CD14-positive monocyte (primary cell): ENCODE data around the gene IFT172. TPM values are rescaled to one million over a fixed set of nuclear protein-coding genes. Genes with fewer than 3 reads are reported as not detected.

ENCODE experiments used
- DNase-seq, 3 donors: peaks; one replicate each; pipeline ENCODE4 v3.0.0-alpha.2; 2011 to 2022
- H2AFZ ChIP-seq: 2 replicates; pipeline ENCODE4 v1.6.0; 2012; ENCODE audit warnings: mild to moderate bottlenecking, low read depth, low read length, inconsistent platforms; ENCODE audit not compliant: insufficient read depth, poor library complexity, severe bottlenecking
- H3K27ac ChIP-seq, 2 donors: 1 replicate in 1 of 2; 2 replicates in 1 of 2; pipeline ENCODE4 v1.5.1; 2012 to 2013; ENCODE audit warnings: low read length in 2 of 2, control low read depth in 1 of 2, inconsistent platforms in 1 of 2, low read depth in 1 of 2, mild to moderate bottlenecking in 1 of 2
- H3K27me3 ChIP-seq, 2 donors: one replicate each; pipeline versions ENCODE4 v1.6.0 to v1.6.1; 2011 to 2013; ENCODE audit warnings: low read length in 2 of 2; ENCODE audit not compliant: control insufficient read depth in 2 of 2, insufficient read depth in 2 of 2
- H3K36me3 ChIP-seq, 2 donors: replicated peaks in 1 of 2; 1 replicate in 1 of 2; 2 replicates in 1 of 2; pipeline versions ENCODE4 v1.5.1 to v1.6.1; 2012 to 2013; ENCODE audit warnings: low read length in 2 of 2, control low read depth in 1 of 2, inconsistent platforms in 1 of 2, mild to moderate bottlenecking in 1 of 2; ENCODE audit not compliant: insufficient read depth in 2 of 2, control insufficient read depth in 1 of 2
- H3K4me1 ChIP-seq, 2 donors: 1 replicate in 1 of 2; 2 replicates in 1 of 2; pipeline versions ENCODE4 v1.5.1 to v1.6.1; 2012 to 2013; ENCODE audit warnings: low read length in 2 of 2, control low read depth in 1 of 2, inconsistent platforms in 1 of 2, mild to moderate bottlenecking in 1 of 2, moderate library complexity in 1 of 2; ENCODE audit not compliant: insufficient read depth in 2 of 2, control insufficient read depth in 1 of 2
- H3K4me2 ChIP-seq: replicated peaks from 2 replicates; pipeline ENCODE3; 2012; ENCODE audit warnings: low read length, moderate library complexity, mild to moderate bottlenecking; ENCODE audit not compliant: poor library complexity, severe bottlenecking; ENCODE audit errors: extremely low read depth
- H3K4me3 ChIP-seq, 3 experiments: fragments of 200-600 bp in 1 of 3; sonication (generic) in 1 of 3; replicated peaks in 1 of 3; 1 replicate in 2 of 3; 2 replicates in 1 of 3; pipeline ENCODE4 v1.5.1; 2011 to 2013; ENCODE audit warnings: low read length in 3 of 3, mild to moderate bottlenecking in 3 of 3, control low read depth in 2 of 3, low read depth in 2 of 3, inconsistent platforms in 1 of 3, moderate library complexity in 1 of 3
- H3K79me2 ChIP-seq: 2 replicates; pipeline ENCODE4 v1.6.0; 2012; ENCODE audit warnings: mild to moderate bottlenecking, control low read depth, inconsistent platforms, low read length, moderate library complexity; ENCODE audit not compliant: insufficient read depth
- H3K9ac ChIP-seq: 2 replicates; pipeline ENCODE4 v1.6.0; 2017; ENCODE audit warnings: low read length, mild to moderate bottlenecking; ENCODE audit not compliant: insufficient read depth, poor library complexity, severe bottlenecking
- H3K9me3 ChIP-seq, 2 donors: replicated peaks in 1 of 2; 1 replicate in 1 of 2; 2 replicates in 1 of 2; pipeline versions ENCODE4 v1.5.1 to v1.6.1; 2012 to 2013; ENCODE audit warnings: low read length in 2 of 2, control low read depth in 1 of 2; ENCODE audit not compliant: control insufficient read depth in 1 of 2, insufficient read depth in 1 of 2
- H4K20me1 ChIP-seq: 2 replicates; pipeline ENCODE4 v1.6.0; 2012; ENCODE audit warnings: mild to moderate bottlenecking, low read length, control low read depth, moderate library complexity; ENCODE audit not compliant: insufficient read depth
- H3K27ac Mint-ChIP-seq, 7 donors: one replicate each; pipeline ENCODE4 v1.8.0; 2020; ENCODE audit warnings: mild to moderate bottlenecking in 7 of 7, mixed read lengths in 7 of 7, moderate library complexity in 6 of 7, inconsistent platforms in 2 of 7
- H3K27me3 Mint-ChIP-seq, 3 donors: one replicate each; pipeline ENCODE4 v1.8.0; 2021 to 2022; ENCODE audit warnings: low read depth in 3 of 3, mild to moderate bottlenecking in 3 of 3, mixed read lengths in 3 of 3, moderate library complexity in 3 of 3, inconsistent platforms in 1 of 3
- H3K36me3 Mint-ChIP-seq, 2 donors: one replicate each; pipeline ENCODE4 v1.8.0; 2020; ENCODE audit warnings: mixed read lengths in 2 of 2, inconsistent platforms in 1 of 2, mild to moderate bottlenecking in 1 of 2
- H3K4me1 Mint-ChIP-seq: one replicate; pipeline ENCODE4 v1.8.0; 2020; ENCODE audit warnings: mild to moderate bottlenecking, mixed read lengths
- H3K4me3 Mint-ChIP-seq, 2 donors: one replicate each; pipeline ENCODE4 v1.8.0; 2020; ENCODE audit warnings: mild to moderate bottlenecking in 2 of 2, mixed read lengths in 2 of 2, moderate library complexity in 1 of 2
- H3K9me3 Mint-ChIP-seq, 7 donors: one replicate each; pipeline ENCODE4 v1.8.0; 2020 to 2022; ENCODE audit warnings: mixed read lengths in 7 of 7, mild to moderate bottlenecking in 6 of 7, moderate library complexity in 6 of 7, inconsistent platforms in 2 of 7
- WGBS: methylation state at CpG from one replicate; pipeline ENCODE4 v1.1.5; 2013; ENCODE audit warnings: missing lambda C conversion rate; ENCODE audit not compliant: insufficient coverage; 5-methylcytosine and 5-hydroxymethylcytosine counted together
- intact Hi-C, 2 donors: fragments of 100-400 bp; cut with micrococcal nuclease; formaldehyde crosslinking; loops; one replicate each; pipeline versions ENCODE4 v1.15.0 to v1.15.1; 2023
- polyA plus RNA-seq, 3 donors: library from polyadenylated mRNA; depleted of rRNA in 1 of 3; unstranded in 2 of 3; stranded (reverse) in 1 of 3; fragments of 300-500 nt in 2 of 3; fragments of >200 nt in 1 of 3; fragmentation: Illumina TruSeq in 2 of 3; gene quantifications; 1 replicate in 2 of 3; 2 replicates in 1 of 3; pipeline ENCODE4 v1.2.3, GENCODE V29; 2012 to 2021
- TF ChIP-seq, protein P1 (sequence below): fragments of 200-600 bp; IDR thresholded peaks from one replicate; pipeline ENCODE4 v1.8.0; 2022; ENCODE audit warnings: antibody characterized with exemption, mild to moderate bottlenecking

The IFT172 gene
- polyA plus RNA-seq, 3 donors: 1.7 to 12.8 (median 3.6) TPM

DNA sequence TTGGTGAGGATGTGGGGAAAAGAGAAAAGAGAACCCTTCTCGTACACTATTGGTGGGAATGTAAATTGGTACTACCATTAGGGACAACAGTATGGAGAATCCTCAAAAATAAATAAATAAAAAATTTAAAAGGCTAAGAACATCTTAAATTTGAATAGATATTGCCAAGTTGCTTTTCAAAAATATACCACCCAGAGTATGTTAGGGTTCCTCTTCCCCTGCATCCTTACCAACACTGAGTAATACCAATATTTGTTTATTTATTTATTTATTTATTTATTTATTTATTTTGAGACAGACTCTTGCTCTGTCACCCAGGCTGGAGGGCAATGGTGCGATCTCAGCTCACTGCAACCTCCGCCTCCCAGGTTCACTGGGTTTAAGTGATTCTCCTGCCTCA, 66.6 kb downstream of the IFT172 start:
- Histone ChIP-seq H3K4me1 (peaks cover 3 to 7% of the 10 kb centered on the region in 2 donors), H3K27ac (no peak overlapping the region), H3K9me3 (no peaks in the 10 kb centered on the region), H2AFZ (no peak overlapping the region), H3K27me3 (no peaks in the 10 kb centered on the region), H3K4me3 (no peak overlapping the region), H3K79me2 (no peaks in the 10 kb centered on the region), H3K9ac (no peak overlapping the region), H3K4me2 (no peak overlapping the region), H4K20me1 (no peaks in the 10 kb centered on the region), H3K36me3 (no peaks in the 10 kb centered on the region)
- TF ChIP-seq, protein P1, sequence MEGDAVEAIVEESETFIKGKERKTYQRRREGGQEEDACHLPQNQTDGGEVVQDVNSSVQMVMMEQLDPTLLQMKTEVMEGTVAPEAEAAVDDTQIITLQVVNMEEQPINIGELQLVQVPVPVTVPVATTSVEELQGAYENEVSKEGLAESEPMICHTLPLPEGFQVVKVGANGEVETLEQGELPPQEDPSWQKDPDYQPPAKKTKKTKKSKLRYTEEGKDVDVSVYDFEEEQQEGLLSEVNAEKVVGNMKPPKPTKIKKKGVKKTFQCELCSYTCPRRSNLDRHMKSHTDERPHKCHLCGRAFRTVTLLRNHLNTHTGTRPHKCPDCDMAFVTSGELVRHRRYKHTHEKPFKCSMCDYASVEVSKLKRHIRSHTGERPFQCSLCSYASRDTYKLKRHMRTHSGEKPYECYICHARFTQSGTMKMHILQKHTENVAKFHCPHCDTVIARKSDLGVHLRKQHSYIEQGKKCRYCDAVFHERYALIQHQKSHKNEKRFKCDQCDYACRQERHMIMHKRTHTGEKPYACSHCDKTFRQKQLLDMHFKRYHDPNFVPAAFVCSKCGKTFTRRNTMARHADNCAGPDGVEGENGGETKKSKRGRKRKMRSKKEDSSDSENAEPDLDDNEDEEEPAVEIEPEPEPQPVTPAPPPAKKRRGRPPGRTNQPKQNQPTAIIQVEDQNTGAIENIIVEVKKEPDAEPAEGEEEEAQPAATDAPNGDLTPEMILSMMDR: no peak
- Mint-ChIP-seq H3K36me3 (no peaks in the 10 kb centered on the region), H3K27ac (no peak overlapping the region), H3K4me1 (peaks cover 6% of the 10 kb centered on the region), H3K4me3 (no peak overlapping the region), H3K27me3 (peaks cover 0 to 2% (median 2%) of the 10 kb centered on the region in 3 donors), H3K9me3 (peaks cover 0 to 4% (median 0%) of the 10 kb centered on the region in 7 donors)
- WGBS: 94% methylated on average over 2 of the region's 3 CpGs
- intact Hi-C loops: loop anchor here (10.0 kb wide), 1 partner anchor 162 kb away; the partner anchor contains the start of gene ZNF512 (in 2 of the 2)
- DNase-seq: no peak

DNA sequence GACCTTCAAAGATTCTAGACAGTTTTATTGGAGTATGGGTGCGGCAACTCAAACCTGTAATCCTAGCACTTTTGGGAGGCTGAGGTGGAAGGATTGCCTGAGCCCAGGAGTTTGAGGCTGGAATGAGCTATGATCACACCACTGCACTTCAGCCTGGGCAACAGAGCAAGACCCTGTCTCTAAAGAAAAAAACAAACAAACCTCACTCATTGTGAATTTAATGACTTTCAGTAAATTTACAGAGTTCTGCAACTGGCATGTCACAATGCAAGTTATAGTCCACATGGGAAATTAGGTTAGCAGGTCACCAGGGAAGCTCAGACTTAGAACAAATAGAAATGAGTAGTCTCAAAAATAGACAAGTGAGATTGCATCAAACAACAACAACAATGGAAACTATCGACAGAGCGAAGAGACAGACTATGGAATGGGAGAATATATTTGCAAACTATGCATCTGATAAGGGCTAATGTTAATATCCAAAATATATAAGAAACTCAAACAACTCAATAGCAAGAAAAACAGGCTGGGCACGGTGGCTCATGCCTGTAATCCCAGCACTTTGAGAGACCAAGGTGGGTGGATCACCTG, 67.8 kb downstream of the IFT172 start:
- Histone ChIP-seq H3K27me3 (no peaks in the 10 kb centered on the region), H3K4me2 (no peak overlapping the region), H3K79me2 (no peaks in the 10 kb centered on the region), H2AFZ (no peak overlapping the region), H3K9me3 (no peaks in the 10 kb centered on the region), H3K27ac (no peak overlapping the region), H3K9ac (no peak overlapping the region), H4K20me1 (no peaks in the 10 kb centered on the region), H3K4me3 (no peak overlapping the region), H3K36me3 (no peaks in the 10 kb centered on the region), H3K4me1 (no peaks in the 10 kb centered on the region)
- Mint-ChIP-seq H3K27me3 (peaks cover 0 to 2% (median 2%) of the 10 kb centered on the region in 3 donors), H3K4me1 (no peaks in the 10 kb centered on the region), H3K27ac (no peak overlapping the region), H3K36me3 (no peaks in the 10 kb centered on the region), H3K4me3 (no peak overlapping the region), H3K9me3 (peaks cover 0 to 3% (median 0%) of the 10 kb centered on the region in 7 donors)
- intact Hi-C loops: loop anchor here (10.0 kb wide), 1 partner anchor 163 kb away; the partner anchor contains the start of gene ZNF512 (in 2 of the 2)
- no peak for DNase-seq
- 90% methylated on average over 2 of the region's 4 CpGs for WGBS
- TF ChIP-seq, protein P1: no peak
